Measurements from ENCODE around the gene CAMSAP2. TPM values are rescaled to one million over a fixed set of nuclear protein-coding genes. Genes with fewer than 3 reads are reported as not detected.

CAMSAP2 gene
- total RNA-seq, 1 experiment from 2014 or later: 28.6 TPM

DNA sequence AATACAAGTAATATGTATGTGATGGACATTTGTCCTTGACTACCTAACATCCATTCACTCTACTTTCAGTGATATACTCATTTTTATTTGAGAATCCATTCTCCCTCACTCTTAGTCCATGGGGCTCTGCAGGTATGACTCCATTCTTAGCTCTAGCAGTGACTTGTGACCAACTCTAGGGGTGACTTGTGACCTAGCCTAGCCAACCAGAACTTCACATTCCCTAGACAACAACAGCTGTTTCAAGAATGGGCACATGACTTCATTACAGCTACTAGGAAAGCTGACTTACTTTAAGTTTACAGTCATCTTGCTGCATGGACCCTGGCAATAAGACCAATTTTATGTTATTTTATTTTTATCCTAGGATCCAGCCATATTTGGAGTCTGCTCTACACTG lies 45.4 kb upstream of the CAMSAP2 start:
- Histone ChIP-seq H3K9me2 (replicated peaks; ENCODE audit: low read length) (no peaks in the 10 kb centered on the region), H4K20me1 (ENCODE audit: low read length) (no peaks in the 10 kb centered on the region), H3K27me3 (ENCODE audit: low read length) (no peaks in the 10 kb centered on the region), H3K27ac (ENCODE audit: low read length) (no peak overlapping the region), H2AFZ (ENCODE audit: low read length) (no peak overlapping the region), H3K79me2 (ENCODE audit: low read length) (no peaks in the 10 kb centered on the region), H3F3A (ENCODE audit: low read length, unreplicated experiment) (no peaks in the 10 kb centered on the region), H3K36me3 (ENCODE audit: low read depth, low read length) (no peaks in the 10 kb centered on the region), H3K9me3 (ENCODE audit: low read length) (no peaks in the 10 kb centered on the region), H3K4me1 (ENCODE audit: insufficient read depth, low read length) (0 out of 2 replicates have a peak, but pooled peaks cover 5% of the 10 kb centered on the region), H3K9ac (ENCODE audit: low read length) (no peak overlapping the region), H3K4me3 (ENCODE audit: low read length) (no peak overlapping the region), H3K4me2 (ENCODE audit: low read length) (no peak overlapping the region)
- BruUV-seq (replicated peaks): no TSS peak
- no peak for DNase-seq
- intact Hi-C loops (cut with micrococcal nuclease): no loop called here
- POLR2A ChIA-PET (ENCODE audit: unreplicated experiment): no interaction called here
- no peak for ATAC-seq
- TF ChIP-seq EZH2phosphoT487 (IDR thresholded peaks at IDR 0.05; ENCODE audit: borderline replicate concordance, low read length): no peak
- TF ChIP-seq EZH2 (IDR thresholded peaks at IDR 0.05; ENCODE audit: low read length, unreplicated experiment): no peak
- TF ChIP-seq, protein P1, sequence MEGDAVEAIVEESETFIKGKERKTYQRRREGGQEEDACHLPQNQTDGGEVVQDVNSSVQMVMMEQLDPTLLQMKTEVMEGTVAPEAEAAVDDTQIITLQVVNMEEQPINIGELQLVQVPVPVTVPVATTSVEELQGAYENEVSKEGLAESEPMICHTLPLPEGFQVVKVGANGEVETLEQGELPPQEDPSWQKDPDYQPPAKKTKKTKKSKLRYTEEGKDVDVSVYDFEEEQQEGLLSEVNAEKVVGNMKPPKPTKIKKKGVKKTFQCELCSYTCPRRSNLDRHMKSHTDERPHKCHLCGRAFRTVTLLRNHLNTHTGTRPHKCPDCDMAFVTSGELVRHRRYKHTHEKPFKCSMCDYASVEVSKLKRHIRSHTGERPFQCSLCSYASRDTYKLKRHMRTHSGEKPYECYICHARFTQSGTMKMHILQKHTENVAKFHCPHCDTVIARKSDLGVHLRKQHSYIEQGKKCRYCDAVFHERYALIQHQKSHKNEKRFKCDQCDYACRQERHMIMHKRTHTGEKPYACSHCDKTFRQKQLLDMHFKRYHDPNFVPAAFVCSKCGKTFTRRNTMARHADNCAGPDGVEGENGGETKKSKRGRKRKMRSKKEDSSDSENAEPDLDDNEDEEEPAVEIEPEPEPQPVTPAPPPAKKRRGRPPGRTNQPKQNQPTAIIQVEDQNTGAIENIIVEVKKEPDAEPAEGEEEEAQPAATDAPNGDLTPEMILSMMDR (conservative IDR thresholded peaks at IDR 0.05; ENCODE audit: low read depth, low read length): no peak
- CTCF ChIA-PET: no interaction called here

- intact Hi-C loops (cut with micrococcal nuclease): no loop called here
- ATAC-seq (no peak), DNase-seq (no peak)
- TF ChIP-seq, protein P1 (conservative IDR thresholded peaks at IDR 0.05; ENCODE audit: low read depth, low read length): no peak
- no peak for TF ChIP-seq EZH2phosphoT487 (IDR thresholded peaks at IDR 0.05; ENCODE audit: borderline replicate concordance, low read length)
- H3K9me2 ChIP-seq (replicated peaks; ENCODE audit: low read length): no peaks in the 10 kb centered on the region
- POLR2A ChIA-PET (ENCODE audit: unreplicated experiment): no interaction called here
- no peaks in the 10 kb centered on the region for H3K36me3 ChIP-seq (ENCODE audit: low read depth, low read length)
- BruUV-seq (replicated peaks): no TSS peak
- 0 out of 2 replicates have a peak overlapping the region, but pooled peaks have one; percentile 6 for H2AFZ ChIP-seq (ENCODE audit: low read length)
- no peak overlapping the region for H3K27ac ChIP-seq (ENCODE audit: low read length)
- H3K9me3 ChIP-seq (ENCODE audit: low read length): no peaks in the 10 kb centered on the region
- H3K79me2 ChIP-seq (ENCODE audit: low read length): no peaks in the 10 kb centered on the region
- CTCF ChIA-PET: no interaction called here
- H3F3A ChIP-seq (ENCODE audit: low read length, unreplicated experiment): no peaks in the 10 kb centered on the region
- H3K9ac ChIP-seq (ENCODE audit: low read length): no peak overlapping the region
- H4K20me1 ChIP-seq (ENCODE audit: low read length): no peaks in the 10 kb centered on the region
- H3K4me1 ChIP-seq (ENCODE audit: insufficient read depth, low read length): 0 out of 2 replicates have a peak, but pooled peaks cover 5% of the 10 kb centered on the region
- no peaks in the 10 kb centered on the region for H3K27me3 ChIP-seq (ENCODE audit: low read length)
- H3K4me3 ChIP-seq (ENCODE audit: low read length): no peak overlapping the region
- H3K4me2 ChIP-seq (ENCODE audit: low read length): no peak overlapping the region
Measured at GRCh38 chr1:200694738-200695137, 44.0 kb upstream of the CAMSAP2 start.

DNA sequence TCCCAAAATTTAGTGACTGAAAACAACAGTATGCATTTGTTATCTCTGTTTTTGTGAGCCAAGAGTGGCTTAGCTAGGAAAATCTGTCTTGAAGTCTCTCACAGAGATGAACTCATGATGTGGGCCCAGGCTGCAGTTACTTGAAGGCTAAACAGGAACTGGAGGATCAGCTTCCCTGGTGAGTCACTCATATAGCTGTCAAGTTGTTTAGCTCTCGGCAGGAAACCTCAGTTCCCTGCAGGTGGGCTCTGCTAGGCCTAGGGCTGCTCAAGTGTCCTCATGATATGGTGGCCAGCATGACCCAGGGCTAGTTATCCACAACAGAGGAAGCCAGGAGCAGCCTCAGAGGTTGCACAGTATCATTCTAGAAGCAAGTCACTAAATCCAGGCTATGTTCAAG lies 38.8 kb upstream of the CAMSAP2 start:
- no peak for DNase-seq

More for the DNA sequence above, 38.8 kb upstream of the CAMSAP2 start:
- ATAC-seq: no peak
- Histone ChIP-seq H3K4me3 (ENCODE audit: low read length) (no peak overlapping the region), H2AFZ (ENCODE audit: low read length) (no peak overlapping the region), H3K9ac (ENCODE audit: low read length) (no peak overlapping the region), H3K9me2 (replicated peaks; ENCODE audit: low read length) (no peaks in the 10 kb centered on the region), H3K36me3 (ENCODE audit: low read depth, low read length) (no peaks in the 10 kb centered on the region), H4K20me1 (ENCODE audit: low read length) (no peaks in the 10 kb centered on the region), H3K9me3 (ENCODE audit: low read length) (no peaks in the 10 kb centered on the region), H3K27ac (ENCODE audit: low read length) (no peak overlapping the region), H3K4me2 (ENCODE audit: low read length) (no peak overlapping the region), H3F3A (ENCODE audit: low read length, unreplicated experiment) (no peaks in the 10 kb centered on the region), H3K4me1 (ENCODE audit: insufficient read depth, low read length) (no peaks in the 10 kb centered on the region), H3K79me2 (ENCODE audit: low read length) (no peaks in the 10 kb centered on the region), H3K27me3 (ENCODE audit: low read length) (no peaks in the 10 kb centered on the region)
- ChIA-PET POLR2A (ENCODE audit: unreplicated experiment) (no interaction called here), CTCF (no interaction called here)
- TF ChIP-seq EZH2phosphoT487 (IDR thresholded peaks at IDR 0.05; ENCODE audit: borderline replicate concordance, low read length): no peak
- TF ChIP-seq EZH2 (IDR thresholded peaks at IDR 0.05; ENCODE audit: low read length, unreplicated experiment): no peak
- TF ChIP-seq, protein P1 (conservative IDR thresholded peaks at IDR 0.05; ENCODE audit: low read depth, low read length): no peak
- intact Hi-C loops (cut with micrococcal nuclease): no loop called here
- BruUV-seq (replicated peaks): no TSS peak
